OCI-M1 (cell line): ENCODE measurements around the gene SPINT2.
A peak's percentile ranks its signal among the peaks of the same experiment; 100 is the strongest.

Experiments
- DNase-seq: peaks from one replicate; lab custom pipeline; 2025; lab: John Stamatoyannopoulos, UW

The SPINT2 gene

DNA sequence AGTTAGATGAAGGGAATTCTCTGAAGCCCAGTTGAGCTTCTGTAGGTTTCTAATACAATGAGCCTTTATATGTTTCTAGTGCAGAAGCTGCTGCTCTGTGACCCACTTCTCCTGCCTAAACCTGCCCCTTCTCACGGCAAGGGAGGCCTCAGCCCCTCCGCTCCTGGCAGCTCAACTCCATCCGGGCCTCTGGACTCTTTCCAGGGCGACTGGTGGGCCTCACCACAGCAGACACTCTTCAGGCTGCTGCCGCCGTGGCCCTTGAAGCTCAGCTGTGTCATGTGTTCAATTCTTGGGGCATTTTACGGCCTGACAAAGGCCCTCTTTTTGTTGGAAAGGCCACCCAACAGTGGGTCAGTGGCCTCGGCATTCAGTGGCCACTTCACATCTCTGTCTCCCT, 29.7 kb downstream of the SPINT2 start:
- no peak for DNase-seq

DNA sequence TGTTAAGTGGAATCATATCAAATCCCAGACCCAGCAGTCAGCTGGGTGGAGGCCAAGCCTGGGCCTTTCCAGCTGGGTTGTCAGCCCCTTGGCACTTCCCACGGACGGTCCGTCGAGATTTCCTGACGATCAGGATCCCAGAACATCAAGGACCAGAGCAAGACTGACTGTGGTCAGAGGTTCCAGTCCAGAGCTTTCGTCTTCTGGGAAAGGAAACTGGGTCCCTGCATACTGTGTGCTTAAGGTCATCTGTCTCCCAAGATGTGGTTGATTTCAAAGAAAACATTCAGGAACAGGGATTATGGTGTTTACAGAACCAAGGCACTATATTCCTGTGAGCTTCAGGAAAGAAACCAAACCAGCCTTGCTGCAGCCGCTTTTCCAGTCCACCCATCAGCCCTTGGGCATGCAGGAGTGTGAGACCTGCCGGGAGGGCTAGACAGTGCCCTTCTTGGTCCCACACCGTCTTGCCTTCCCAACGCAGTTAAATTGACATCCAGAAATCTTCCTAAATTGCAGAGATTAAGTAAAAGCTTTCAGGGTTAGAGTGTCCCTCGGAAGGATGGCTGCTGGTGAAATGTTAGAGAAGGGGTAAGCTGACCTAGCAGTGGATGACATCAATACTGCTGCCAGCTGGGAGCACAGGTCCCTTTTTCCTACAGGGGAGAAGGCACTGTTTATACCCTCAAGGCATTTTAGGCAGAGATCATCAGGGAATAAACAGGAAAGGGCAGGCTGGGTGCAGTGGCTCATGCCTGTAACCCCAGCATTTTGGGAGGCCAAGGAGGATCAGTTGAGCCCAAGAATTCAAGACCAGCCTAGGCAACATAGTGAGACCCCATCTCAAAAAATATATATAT, 34.7 kb downstream of the SPINT2 start:
- no peak for DNase-seq

GRCh38 chr19:38303517-38304351, 39.4 kb downstream of the SPINT2 start, which contains the start of gene C19orf33:
TSS of gene C19orf33 (plus strand) at chr19:38304251. CDS start at chr19:38304262, 11 bp downstream.
- no peak for DNase-seq

DNA sequence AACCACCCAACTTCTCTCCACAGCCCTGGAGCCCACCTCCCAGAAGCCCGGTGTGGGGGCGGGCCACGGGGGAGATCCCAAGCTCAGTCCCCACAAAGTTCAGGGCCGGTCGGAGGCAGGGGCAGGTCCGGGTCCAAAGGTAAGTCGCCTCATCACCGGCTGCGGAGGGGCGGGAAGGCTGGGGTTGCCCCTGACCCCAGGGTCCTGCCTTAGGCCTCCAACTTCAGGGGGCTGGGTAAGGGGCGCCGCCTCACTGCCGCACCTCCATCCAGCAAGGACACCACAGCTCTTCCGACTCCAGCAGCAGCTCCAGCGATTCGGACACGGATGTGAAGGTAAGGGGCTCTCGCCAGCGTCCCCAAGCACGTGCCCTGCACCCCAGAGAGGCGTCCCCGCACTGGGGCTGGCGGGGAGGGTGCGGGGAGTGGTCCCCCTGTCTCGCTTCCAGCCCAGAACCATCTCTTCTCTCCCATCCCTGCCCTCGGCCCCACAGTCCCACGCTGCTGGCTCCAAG, 40.0 kb downstream of the SPINT2 start:
- DNase-seq: no peak

- no peak for DNase-seq
Observed at GRCh38 chr19:38304866-38305429, 40.6 kb downstream of the SPINT2 start.

DNA sequence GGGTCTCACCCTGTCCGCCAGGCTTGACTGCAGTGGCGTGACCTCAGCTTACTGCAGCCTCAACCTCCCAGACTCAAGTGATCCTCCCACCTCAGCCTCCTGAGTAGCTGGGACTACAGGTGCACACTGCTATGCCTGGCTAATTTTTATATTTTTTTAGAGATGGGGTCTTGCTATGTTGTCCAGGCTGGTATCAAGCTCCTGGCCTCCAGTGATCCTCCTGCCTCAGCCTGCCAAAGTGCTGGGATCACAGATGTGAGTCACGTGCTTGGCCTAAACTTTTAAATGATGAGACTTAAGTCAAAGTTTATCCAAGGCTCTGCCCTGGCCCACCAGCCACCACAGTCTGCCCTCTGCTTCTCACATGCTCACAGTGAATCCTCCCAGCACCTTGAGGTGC, 41.9 kb downstream of the SPINT2 start:
- DNase-seq: no peak

GRCh38 chr19:38307076-38307475, 42.7 kb downstream of the SPINT2 start:
- DNase-seq: no peak

DNA sequence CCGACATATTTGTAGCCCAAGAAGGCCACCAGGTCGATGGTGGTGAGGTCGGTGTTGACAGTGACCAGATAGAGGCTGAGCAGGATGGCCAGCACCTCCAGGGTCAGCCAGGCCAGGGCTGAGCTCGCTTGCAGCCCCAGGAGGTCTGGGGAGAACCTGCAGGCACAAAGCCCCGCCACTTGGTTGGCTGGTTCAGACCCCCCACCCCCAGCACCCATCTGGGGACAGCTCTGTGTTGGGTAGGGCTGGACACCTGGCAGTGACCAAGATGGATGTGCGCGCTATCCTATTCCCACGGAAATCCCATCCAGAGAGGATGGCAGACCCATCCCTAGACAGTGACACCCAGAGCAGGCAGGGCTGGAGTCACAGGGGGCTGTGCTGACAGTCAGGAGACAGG, 43.2 kb downstream of the SPINT2 start:
- DNase-seq: no peak

GRCh38 chr19:38308006-38308766, 43.8 kb downstream of the SPINT2 start:
- no peak for DNase-seq

DNA sequence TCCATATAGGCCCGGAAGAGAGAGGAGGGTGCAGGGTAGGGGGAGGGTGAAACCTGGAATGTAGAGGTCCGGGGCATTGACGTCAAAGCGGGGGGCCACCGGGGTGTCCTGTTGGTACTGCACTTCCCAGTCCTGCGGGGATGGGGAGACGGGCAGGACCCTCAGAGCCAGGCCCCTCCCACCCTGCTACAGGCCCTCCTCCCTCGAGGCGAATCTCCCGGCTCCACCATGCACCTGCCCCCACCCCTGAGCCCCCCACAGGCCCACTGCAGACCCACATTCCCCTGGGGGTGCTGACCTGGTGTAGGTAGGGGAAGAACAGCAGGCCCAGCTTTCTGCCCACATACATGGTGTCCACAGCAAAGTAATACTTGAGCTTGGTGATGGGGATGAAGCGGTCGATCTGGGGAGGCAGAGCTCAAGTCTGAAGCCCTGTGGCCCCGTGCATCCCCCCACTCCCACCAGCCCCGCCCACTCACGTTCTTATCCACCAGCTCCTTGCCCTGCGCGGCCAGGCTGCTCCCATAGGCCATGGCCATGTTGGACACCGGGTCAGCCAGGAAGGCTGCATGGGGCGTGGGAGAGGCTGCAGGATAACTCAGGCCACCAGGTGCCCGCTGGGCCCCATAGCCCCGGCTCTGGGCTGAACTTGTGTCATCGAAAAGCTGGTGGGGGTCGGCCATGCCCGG, 44.7 kb downstream of the SPINT2 start:
- DNase-seq: no peak

- no peak for DNase-seq
Observed at GRCh38 chr19:38309615-38310278, 45.4 kb downstream of the SPINT2 start.

DNA sequence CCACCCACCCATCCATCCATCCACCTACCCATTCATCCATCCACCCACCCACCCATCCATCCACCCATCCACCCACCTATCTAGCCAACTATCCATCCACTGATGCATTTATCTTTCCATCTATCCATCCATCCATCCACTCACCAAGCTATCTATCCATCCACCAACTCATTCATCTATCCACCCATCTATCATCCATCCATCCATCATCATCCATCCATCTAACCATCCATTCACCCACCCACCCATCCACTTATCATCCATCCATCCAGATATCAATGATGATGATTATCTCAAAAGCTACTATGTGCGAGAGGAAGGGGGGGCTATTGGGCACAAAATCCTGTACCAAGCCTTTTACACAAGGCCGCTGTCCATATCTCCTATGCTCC, 45.9 kb downstream of the SPINT2 start:
- DNase-seq: no peak

DNA sequence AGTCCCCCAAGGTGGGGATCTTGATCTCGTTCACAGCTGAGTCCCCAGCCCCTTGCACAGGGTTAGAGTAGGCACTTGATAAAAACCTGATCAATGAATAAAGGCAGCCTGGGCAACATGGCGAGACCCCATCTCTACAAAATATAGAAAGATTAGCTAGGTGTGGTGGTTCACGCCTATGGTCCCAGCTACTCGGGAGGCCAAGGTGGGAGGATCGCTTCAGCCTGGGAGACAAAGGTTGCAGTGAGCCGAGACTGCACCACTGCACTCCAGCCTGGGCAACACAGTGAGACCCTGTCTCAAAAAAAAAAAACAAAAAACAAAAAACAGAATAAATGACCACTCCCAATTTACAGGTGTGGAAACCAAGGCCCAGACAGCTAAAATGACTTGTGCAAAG, 46.6 kb downstream of the SPINT2 start:
- DNase-seq: no peak

GRCh38 chr19:38315657-38316476, 51.5 kb downstream of the SPINT2 start, which contains the start of gene YIF1B:
TSS of gene YIF1B (minus strand) at chr19:38315947. CDS start at chr19:38315917, 30 bp downstream.
- peak; percentile 100 for DNase-seq

DNA sequence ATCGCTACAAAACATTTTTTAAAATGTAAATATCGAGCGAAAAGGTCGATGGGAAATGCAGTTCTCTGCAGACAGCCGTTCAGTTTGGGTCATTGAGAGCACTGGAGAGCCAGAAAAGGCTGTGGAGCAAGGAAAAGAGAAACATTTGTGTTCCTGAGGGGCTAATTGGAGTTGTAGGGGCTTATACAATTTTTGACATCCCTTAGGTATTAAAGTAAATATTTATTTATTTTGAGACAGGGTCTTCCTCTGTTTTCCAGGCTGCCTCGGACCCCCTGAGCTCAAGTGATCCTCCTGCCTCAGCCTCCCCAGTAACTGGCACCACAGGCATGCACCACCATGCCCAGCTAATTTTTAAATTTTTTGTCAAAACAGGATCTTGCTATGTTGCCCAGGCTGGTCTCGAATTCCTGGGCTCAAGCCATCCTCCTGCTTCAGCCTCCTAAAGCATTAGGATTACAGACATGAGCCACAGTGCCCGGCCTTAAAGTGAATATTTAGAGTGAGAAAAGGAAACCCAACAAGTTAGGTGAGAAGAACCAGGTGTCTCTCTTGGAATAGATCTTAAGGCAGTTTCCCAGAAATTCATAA, 52.2 kb downstream of the SPINT2 start:
- no peak for DNase-seq

- DNase-seq: peak; percentile 95
Observed at GRCh38 chr19:38317104-38317612, 52.8 kb downstream of the SPINT2 start.

DNA sequence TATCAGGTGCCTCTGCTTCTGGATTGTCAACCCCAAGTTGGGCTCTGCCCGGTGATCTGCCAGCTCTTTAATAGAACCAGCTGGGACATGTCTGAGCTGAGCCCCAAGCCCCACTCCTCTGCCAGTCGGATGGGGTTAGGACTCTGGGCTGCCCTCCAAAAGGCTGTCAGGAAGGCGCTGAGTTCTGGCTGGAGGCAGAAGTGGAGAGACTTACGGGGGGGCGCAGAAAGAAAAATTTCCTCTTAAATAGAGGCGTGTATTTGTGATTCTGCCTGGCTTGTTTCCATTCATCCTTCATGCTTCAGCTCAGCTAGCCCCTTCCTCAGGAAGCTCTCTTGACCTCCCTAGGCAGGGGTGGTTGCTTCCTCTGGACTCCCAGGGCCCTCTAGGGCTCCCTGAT, 54.3 kb downstream of the SPINT2 start:
- no peak for DNase-seq

DNA sequence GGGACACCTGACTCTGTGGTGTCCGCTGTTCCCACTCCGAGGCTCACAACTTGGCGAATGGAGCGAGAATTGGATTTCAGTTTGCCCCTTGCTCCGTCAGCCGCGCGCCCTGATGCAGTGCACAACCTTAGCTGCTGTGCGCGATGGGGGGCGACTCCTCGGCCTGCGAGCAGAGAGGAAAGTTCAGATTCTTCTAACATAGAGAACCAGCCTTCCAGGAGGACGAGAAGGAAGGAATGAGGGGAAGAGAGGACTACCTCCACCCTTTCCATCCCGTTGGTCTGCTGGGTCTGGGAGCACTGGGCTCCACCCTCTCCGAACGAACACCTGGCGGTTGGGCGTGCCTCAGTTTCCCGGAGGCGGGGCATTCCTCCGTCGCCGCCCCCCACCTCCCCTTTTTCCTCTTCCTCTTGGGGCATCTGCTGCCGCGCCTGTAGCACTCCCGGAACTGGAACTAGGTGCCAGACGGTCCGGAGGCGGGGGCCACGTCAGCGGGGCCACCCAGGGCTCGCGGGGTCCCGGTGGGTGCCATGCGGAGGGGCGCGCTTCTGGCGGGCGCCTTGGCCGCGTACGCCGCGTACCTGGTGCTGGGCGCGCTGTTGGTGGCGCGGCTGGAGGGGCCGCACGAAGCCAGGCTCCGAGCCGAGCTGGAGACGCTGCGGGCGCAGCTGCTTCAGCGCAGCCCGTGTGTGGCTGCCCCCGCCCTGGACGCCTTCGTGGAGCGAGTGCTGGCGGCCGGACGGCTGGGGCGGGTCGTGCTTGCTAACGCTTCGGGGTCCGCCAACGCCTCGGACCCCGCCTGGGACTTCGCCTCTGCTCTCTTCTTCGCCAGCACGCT, 55.3 kb downstream of the SPINT2 start, which contains the start of gene KCNK6:
TSS of gene KCNK6 (plus strand) at position 425 of the 838 bp plus-strand sequence. CDS start at position 531, 106 bp downstream.
- DNase-seq: peak; percentile 68
